Neural crest cell (in vitro differentiated cells): ENCODE data around the gene MESP2. TPM values are rescaled to one million over a fixed set of nuclear protein-coding genes. Genes with fewer than 3 reads are reported as not detected.

Source experiments
- DNase-seq: peaks from one replicate; pipeline ENCODE4 v3.0.0; 2021; ENCODE audit warnings: low read depth, mixed read lengths, low spot score
- H3K27ac Mint-ChIP-seq: one replicate; pipeline ENCODE4 v1.8.0; 2021; ENCODE audit warnings: mild to moderate bottlenecking, mixed read lengths; ENCODE audit not compliant: unreplicated experiment
- H3K27me3 Mint-ChIP-seq: 2 replicates; pipeline ENCODE4 v1.8.0; 2021; ENCODE audit warnings: low read depth, mild to moderate bottlenecking, mixed read lengths
- H3K36me3 Mint-ChIP-seq: 2 replicates; pipeline ENCODE4 v1.8.0; 2021; ENCODE audit warnings: low read depth, mild to moderate bottlenecking, mixed read lengths
- H3K4me1 Mint-ChIP-seq: 2 replicates; pipeline ENCODE4 v1.8.0; 2021; ENCODE audit warnings: mixed read lengths
- H3K4me3 Mint-ChIP-seq: one replicate; pipeline ENCODE4 v1.8.0; 2021; ENCODE audit warnings: mild to moderate bottlenecking, mixed read lengths
- H3K9me3 Mint-ChIP-seq: 2 replicates; pipeline ENCODE4 v1.8.0; 2021; ENCODE audit warnings: mixed read lengths
- total RNA-seq: library from RNA; stranded (reverse); gene quantifications from 2 replicates; pipeline ENCODE4 v1.2.1, GENCODE V29; 2021
- TF ChIP-seq, protein P1 (sequence below): fragments of 200-600 bp; sonication (generic); conservative IDR thresholded peaks from 2 replicates; pipeline ENCODE4 v1.5.0; 2021; ENCODE audit warnings: antibody characterized with exemption, mild to moderate bottlenecking

The MESP2 gene
- total RNA-seq, 1 donor from 2014 or later: 0.42 TPM

DNA sequence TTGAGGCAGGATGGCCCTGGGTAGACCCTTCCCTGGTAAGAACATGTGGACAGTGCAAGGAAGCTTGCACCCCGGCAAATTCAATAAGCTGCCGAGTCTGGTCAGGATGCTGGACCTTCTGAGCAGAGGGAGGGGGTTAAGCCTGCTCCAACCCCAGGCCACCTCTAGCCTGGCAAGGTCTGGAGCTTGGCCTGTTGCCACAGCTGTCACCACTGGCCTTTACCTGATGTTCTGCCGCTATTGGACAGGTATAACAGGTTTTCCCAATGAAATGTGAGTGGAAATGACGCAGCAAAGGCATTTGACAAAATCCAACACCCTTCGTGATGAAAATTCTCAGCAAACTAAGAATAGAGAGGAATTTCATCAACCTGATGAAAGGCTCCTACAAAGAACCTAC lies 24.4 kb upstream of the MESP2 start:
- Mint-ChIP-seq H3K27ac (no peak overlapping the region), H3K9me3 (no peaks in the 10 kb centered on the region), H3K36me3 (no peaks in the 10 kb centered on the region), H3K4me1 (no peaks in the 10 kb centered on the region), H3K27me3 (peaks cover 11% of the 10 kb centered on the region), H3K4me3 (peak overlapping the region; percentile 79)
- TF ChIP-seq, protein P1, sequence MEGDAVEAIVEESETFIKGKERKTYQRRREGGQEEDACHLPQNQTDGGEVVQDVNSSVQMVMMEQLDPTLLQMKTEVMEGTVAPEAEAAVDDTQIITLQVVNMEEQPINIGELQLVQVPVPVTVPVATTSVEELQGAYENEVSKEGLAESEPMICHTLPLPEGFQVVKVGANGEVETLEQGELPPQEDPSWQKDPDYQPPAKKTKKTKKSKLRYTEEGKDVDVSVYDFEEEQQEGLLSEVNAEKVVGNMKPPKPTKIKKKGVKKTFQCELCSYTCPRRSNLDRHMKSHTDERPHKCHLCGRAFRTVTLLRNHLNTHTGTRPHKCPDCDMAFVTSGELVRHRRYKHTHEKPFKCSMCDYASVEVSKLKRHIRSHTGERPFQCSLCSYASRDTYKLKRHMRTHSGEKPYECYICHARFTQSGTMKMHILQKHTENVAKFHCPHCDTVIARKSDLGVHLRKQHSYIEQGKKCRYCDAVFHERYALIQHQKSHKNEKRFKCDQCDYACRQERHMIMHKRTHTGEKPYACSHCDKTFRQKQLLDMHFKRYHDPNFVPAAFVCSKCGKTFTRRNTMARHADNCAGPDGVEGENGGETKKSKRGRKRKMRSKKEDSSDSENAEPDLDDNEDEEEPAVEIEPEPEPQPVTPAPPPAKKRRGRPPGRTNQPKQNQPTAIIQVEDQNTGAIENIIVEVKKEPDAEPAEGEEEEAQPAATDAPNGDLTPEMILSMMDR: no peak
- DNase-seq: no peak

DNA sequence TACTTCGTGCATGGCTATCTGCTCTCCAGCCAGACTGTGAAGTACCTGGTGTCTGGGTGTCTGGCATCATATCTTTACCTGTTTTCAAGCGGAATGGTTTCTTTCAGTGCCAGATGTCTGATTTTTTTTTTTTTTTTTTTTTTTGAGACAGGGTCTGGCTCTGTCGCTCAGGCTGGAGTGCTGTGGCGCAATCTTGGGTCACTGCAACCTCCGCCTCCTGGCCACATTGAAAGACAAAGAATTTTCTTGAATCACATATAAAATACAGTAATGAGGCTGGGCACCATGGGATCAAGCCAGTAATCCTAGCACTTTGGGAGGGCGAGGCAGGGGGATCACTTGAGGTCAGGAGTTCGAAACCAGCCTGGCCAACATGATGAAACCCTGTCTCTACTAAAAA lies 22.3 kb upstream of the MESP2 start:
- H3K4me1 Mint-ChIP-seq: no peaks in the 10 kb centered on the region
- no peaks in the 10 kb centered on the region for H3K36me3 Mint-ChIP-seq
- no peak overlapping the region for H3K4me3 Mint-ChIP-seq
- TF ChIP-seq, protein P1: no peak
- peaks cover 11% of the 10 kb centered on the region for H3K27me3 Mint-ChIP-seq
- DNase-seq: no peak
- no peak overlapping the region for H3K27ac Mint-ChIP-seq
- no peaks in the 10 kb centered on the region for H3K9me3 Mint-ChIP-seq

DNA sequence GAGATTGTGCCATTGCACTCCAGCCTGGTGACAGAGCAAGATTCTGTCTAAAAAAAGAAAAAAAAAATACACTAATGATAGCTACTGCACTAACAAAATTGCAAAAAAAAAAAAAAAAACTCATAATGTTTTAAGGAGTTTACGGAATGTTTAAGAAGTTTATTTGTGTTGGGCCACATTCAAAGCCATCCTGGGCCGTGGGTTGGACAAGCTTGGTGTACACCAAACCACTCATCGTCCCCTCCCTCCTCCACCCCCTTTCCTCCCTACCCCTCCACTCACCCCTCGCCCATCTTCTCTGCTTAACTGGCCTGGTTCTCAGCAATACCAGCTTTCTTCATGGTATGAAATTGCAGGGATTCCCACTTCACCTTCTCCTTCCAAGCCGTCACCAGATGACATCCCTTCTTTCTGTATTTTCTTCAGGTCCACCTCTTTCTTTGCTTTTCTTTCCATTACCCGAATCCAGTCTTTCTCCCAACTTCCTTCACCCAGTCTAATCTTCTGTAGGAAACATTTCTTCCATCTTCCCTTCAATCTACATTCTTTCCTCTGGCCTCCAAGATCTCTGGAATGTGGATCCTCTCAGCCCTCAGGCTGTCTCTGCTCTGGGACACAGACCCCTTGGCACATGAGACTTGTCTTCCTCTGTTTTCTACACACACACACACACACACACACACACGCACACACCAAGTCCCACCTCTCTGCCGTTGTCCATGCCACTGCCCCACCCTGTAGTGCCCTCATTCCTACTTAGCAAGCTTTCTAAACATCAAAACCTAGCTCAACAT lies 21.6 kb upstream of the MESP2 start:
- TF ChIP-seq, protein P1: no peak
- Mint-ChIP-seq H3K27me3 (peaks cover 11% of the 10 kb centered on the region), H3K36me3 (no peaks in the 10 kb centered on the region), H3K4me1 (no peaks in the 10 kb centered on the region), H3K27ac (no peak overlapping the region), H3K9me3 (no peaks in the 10 kb centered on the region), H3K4me3 (peak overlapping the region; percentile 32)
- no peak for DNase-seq

DNA sequence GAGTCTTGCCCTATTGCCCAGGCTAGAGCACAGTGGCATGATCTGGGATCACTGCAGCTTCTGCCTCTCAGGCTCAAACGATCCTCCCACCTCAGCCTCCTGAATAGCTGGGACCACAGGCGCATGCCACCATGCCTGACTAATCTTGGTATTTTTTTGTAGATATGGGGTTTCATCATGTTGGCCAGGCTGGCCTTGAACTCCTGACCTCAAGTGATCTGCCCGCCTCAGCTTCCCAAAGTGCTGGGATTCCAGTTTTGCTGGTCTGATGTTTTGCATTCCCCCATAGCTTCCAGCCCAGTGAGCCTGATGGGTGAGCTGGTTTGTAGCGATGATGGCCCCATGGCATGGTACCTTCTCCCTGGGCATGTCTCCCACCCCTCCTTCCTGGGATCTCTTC lies 20.4 kb upstream of the MESP2 start:
- TF ChIP-seq, protein P1: no peak
- Mint-ChIP-seq H3K27me3 (peaks cover 11% of the 10 kb centered on the region), H3K27ac (no peak overlapping the region), H3K4me1 (no peaks in the 10 kb centered on the region), H3K4me3 (peak overlapping the region; percentile 7), H3K9me3 (no peaks in the 10 kb centered on the region), H3K36me3 (no peaks in the 10 kb centered on the region)
- DNase-seq: no peak

DNA sequence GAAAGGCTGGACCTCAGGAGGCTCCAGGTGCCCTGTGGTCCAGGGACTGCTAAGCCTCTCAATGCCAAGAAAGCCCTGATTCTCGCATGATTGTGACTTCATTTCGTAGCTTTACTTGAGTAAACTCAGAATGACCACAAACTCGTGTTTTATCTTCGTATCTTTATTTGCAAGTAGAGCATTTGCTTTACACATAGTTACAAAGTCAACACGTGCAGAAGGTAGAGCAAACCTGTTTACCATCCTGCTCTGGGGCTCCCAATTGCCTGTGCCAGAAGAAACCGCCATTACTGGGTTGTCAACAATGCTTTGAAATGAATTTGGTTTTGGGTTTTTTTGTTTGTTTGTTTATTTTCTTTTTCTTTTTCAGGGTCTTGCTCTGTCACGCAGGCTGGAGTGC lies 19.2 kb upstream of the MESP2 start:
- TF ChIP-seq, protein P1: no peak
- Mint-ChIP-seq H3K27me3 (peaks cover 11% of the 10 kb centered on the region), H3K27ac (no peak overlapping the region)

More for the DNA sequence above, 19.2 kb upstream of the MESP2 start:
- DNase-seq: no peak
- Mint-ChIP-seq H3K36me3 (no peaks in the 10 kb centered on the region), H3K9me3 (no peaks in the 10 kb centered on the region), H3K4me1 (no peaks in the 10 kb centered on the region), H3K4me3 (no peak overlapping the region)
